Gastroesophageal sphincter (tissue), 4 donors: ENCODE data around the gene COPZ2. TPM values are rescaled to one million over a fixed set of nuclear protein-coding genes. Genes with fewer than 3 reads are reported as not detected.

Experiments used
- ATAC-seq: fragments of 150-250 bp; one replicate; pipeline ENCODE4 v1.9.1; 2016; ENCODE audit warnings: mild to moderate bottlenecking, moderate library complexity
- H3K27ac ChIP-seq, 4 donors: fragments of 200-600 bp; sonication (generic) in 3 of 4; 1 replicate in 3 of 4; 2 replicates in 1 of 4; pipeline ENCODE4 v1.5.1; 2016 to 2019
- H3K27me3 ChIP-seq: fragments of 200-600 bp; sonication (generic); one replicate; pipeline ENCODE4 v1.5.1; 2019
- H3K36me3 ChIP-seq, 2 donors: fragments of 200-600 bp; sonication (generic); one replicate each; pipeline ENCODE4 v1.5.1; 2019; ENCODE audit warnings: control low read depth in 1 of 2
- H3K4me1 ChIP-seq, 3 donors: fragments of 200-600 bp; sonication (generic); 1 replicate in 2 of 3; 2 replicates in 1 of 3; pipeline ENCODE4 v1.5.1; 2016 to 2019; ENCODE audit warnings: control low read depth in 2 of 3
- H3K4me3 ChIP-seq, 2 donors: fragments of 200-600 bp; sonication (generic); one replicate each; pipeline ENCODE4 v1.5.1; 2019; ENCODE audit warnings: mild to moderate bottlenecking in 1 of 2, moderate library complexity in 1 of 2
- H3K9me3 ChIP-seq, 3 donors: fragments of 200-600 bp; sonication (generic); one replicate each; pipeline ENCODE4 v1.5.1; 2017 to 2019; ENCODE audit warnings: control low read depth in 2 of 3
- EP300 ChIP-seq: sonication (generic); formaldehyde crosslinking; IDR thresholded peaks from one replicate; pipeline ENCODE4 v1.6.1; 2017; ENCODE audit warnings: antibody characterized with exemption, mild to moderate bottlenecking
- POLR2A ChIP-seq, 2 donors: fragments of 450-650 bp; IDR thresholded peaks; one replicate each; pipeline ENCODE4 v1.6.1; 2017; ENCODE audit warnings: antibody characterized with exemption in 2 of 2, mild to moderate bottlenecking in 2 of 2, moderate library complexity in 1 of 2
- POLR2AphosphoS5 ChIP-seq: sonication (generic); formaldehyde crosslinking; IDR thresholded peaks from one replicate; pipeline ENCODE4 v1.6.1; 2017; ENCODE audit warnings: antibody characterized with exemption
- WGBS, 2 donors: methylation state at CpG; one replicate each; pipeline ENCODE4 v1.1.5; 2018; ENCODE audit warnings: low coverage in 1 of 2; 5-methylcytosine and 5-hydroxymethylcytosine counted together
- total RNA-seq, 4 donors: library from RNA; depleted of rRNA; stranded (reverse); fragments of >200 nt; gene quantifications; one replicate each; pipeline ENCODE4 v1.1.0, GENCODE V29; 2016
- TF ChIP-seq, protein P1 (sequence below), 4 experiments: fragments of 200-600 bp in 2 of 4; fragments of 450-650 bp in 2 of 4; sonication (generic) in 1 of 4; IDR thresholded peaks; one replicate each; pipeline ENCODE4 v1.5.1; 2017 to 2019; ENCODE audit warnings: antibody characterized with exemption in 4 of 4, mild to moderate bottlenecking in 2 of 4, moderate library complexity in 2 of 4

Gene COPZ2
- total RNA-seq, 4 donors from 2014 or later, result 40.6 to 75.5 (median 49.4) TPM

DNA sequence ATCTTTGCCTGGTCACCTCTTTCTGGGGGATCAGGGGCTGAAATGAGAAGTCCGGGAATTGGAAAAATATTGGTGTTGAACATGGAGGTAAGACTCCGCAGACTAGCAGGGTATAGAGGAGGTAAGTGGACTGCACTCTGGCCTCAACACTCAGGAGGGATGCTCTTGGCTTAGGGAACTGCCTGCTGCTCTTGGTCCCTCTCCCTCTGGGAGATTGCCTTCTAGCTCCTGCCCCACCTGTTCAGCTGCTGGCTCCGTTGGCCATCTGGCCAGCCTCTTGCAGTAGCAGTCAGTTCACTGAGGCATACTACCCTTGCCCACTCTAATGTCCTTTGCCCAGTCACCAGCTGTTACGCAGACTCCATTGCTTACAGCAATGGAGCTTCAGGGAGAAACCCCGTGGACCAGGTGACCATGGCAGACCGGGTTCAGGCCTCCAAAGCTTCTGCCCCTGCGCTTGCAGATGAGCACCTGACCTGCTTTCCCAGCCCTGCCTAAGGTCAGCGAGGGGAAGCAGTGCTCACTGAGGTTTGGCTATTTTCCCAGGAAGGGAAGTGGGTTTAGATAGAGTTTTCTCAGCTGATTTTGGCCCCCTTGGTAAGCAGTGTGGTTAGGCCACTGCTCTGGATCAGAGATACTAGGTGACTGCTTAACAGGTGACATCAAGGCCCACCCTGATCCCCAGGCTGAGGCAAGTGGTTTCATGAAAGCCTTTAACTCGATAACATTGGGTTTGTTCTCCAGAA is 54.8 kb downstream of the COPZ2 start:
- 88% methylated on average over 3 of the region's 9 CpGs for WGBS, 2 donors
- no peak for TF ChIP-seq POLR2A (IDR thresholded peaks at IDR 0.05)
- TF ChIP-seq EP300, result no peak
- TF ChIP-seq, protein P1, sequence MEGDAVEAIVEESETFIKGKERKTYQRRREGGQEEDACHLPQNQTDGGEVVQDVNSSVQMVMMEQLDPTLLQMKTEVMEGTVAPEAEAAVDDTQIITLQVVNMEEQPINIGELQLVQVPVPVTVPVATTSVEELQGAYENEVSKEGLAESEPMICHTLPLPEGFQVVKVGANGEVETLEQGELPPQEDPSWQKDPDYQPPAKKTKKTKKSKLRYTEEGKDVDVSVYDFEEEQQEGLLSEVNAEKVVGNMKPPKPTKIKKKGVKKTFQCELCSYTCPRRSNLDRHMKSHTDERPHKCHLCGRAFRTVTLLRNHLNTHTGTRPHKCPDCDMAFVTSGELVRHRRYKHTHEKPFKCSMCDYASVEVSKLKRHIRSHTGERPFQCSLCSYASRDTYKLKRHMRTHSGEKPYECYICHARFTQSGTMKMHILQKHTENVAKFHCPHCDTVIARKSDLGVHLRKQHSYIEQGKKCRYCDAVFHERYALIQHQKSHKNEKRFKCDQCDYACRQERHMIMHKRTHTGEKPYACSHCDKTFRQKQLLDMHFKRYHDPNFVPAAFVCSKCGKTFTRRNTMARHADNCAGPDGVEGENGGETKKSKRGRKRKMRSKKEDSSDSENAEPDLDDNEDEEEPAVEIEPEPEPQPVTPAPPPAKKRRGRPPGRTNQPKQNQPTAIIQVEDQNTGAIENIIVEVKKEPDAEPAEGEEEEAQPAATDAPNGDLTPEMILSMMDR (IDR thresholded peaks at IDR 0.05), result no peak
- TF ChIP-seq POLR2AphosphoS5, result no peak

DNA sequence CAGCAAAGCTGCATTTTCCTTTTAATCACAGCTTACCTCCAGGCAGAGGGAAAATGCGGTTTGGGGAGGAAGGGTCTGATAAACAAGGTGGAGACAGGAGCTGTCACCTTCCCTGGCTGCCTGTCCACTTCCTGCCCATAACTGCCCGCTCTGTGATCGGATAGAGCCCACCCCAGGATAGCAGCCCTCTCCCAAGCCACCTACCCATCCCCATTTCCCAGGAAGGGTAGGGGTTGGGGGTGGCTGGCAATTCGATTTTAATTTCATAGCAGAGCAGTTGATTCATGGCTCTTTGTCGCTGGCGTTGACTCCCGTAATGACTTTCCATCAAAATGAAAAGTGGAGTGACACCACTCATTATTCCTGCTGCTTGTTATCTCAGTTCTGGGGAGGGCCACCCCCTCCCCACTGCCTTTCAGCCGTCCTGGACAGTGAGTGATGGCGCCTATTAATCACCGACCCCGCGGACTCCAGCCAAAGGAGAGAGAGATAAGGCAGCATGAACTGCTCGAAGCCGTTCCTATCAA is 55.4 kb downstream of the COPZ2 start:
- peaks cover 0 to 67% of the 10 kb centered on the region in 2 donors for H3K36me3 ChIP-seq
- peaks cover 0 to 10% (median 3%) of the 10 kb centered on the region in 3 donors for H3K4me1 ChIP-seq
- no peak overlapping the region for H3K4me3 ChIP-seq
- no peaks in the 10 kb centered on the region for H3K9me3 ChIP-seq
- no peak for ATAC-seq
- TF ChIP-seq, protein P1 (IDR thresholded peaks at IDR 0.05), result no peak
- TF ChIP-seq POLR2AphosphoS5 (no peak), EP300 (no peak), POLR2A (IDR thresholded peaks at IDR 0.05) (no peak)
- 65 to 76% methylated on average over 4 to 13 of the region's 14 CpGs for WGBS, 2 donors
- no peak overlapping the region for H3K27ac ChIP-seq
- no peaks in the 10 kb centered on the region for H3K27me3 ChIP-seq

More for the DNA sequence above, 54.8 kb downstream of the COPZ2 start:
- H3K4me1 ChIP-seq, result peaks cover 0 to 17% (median 8%) of the 10 kb centered on the region in 3 donors
- no peaks in the 10 kb centered on the region for H3K27me3 ChIP-seq
- no peak for ATAC-seq
- H3K36me3 ChIP-seq, result peaks cover 0 to 60% of the 10 kb centered on the region in 2 donors
- H3K4me3 ChIP-seq, result no peak overlapping the region
- no peak overlapping the region for H3K27ac ChIP-seq
- H3K9me3 ChIP-seq, result no peaks in the 10 kb centered on the region

DNA sequence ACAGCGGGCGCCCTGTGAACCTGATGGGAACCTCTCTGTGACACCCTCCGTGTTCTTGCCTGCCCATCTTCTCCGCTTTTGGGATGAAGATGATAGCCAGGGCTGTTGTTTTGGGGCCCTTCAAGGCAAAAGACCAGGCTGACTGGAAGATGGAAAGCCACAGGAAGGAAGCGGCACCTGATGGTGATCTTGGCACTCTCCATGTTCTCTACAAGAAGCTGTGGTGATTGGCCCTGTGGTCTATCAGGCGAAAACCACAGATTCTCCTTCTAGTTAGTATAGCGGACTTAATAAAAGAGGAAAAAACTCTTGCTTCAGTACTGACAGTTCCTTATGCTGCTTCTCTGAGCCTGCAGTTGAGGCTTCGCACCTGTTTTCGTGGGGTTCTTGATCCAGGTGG is 56.1 kb downstream of the COPZ2 start:
- ATAC-seq, result no peak
- Histone ChIP-seq H3K4me1 (peaks cover 0 to 7% (median 0%) of the 10 kb centered on the region in 3 donors), H3K36me3 (peaks cover 0 to 74% of the 10 kb centered on the region in 2 donors), H3K27ac (no peak overlapping the region), H3K27me3 (no peaks in the 10 kb centered on the region), H3K4me3 (no peak overlapping the region), H3K9me3 (no peaks in the 10 kb centered on the region)
- WGBS, 2 donors, result 85 to 100% methylated on average over 2 to 5 of the region's 9 CpGs
- no peak for TF ChIP-seq POLR2AphosphoS5
- TF ChIP-seq, protein P1 (IDR thresholded peaks at IDR 0.05), result no peak
- TF ChIP-seq POLR2A (IDR thresholded peaks at IDR 0.05), result no peak
- TF ChIP-seq EP300, result no peak

DNA sequence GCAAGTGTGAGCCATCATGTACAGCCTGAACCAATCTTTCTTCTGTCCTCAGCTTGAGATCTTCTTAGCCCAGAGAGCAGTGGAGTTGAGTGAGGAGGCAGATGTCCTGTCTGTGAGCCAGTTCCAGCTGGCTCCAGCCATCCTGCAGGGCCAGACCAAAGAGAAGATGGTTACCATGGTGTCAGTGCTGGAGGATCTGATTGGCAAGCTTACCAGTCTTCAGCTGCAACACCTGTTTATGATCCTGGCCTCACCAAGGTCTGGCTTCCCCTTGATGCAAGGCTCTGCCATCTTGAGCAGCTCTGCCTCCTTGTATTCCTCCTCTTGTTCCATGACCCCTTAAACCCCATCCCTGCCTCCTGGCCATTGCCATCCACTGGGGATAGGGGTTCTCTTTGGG is 57.1 kb downstream of the COPZ2 start:
- peaks cover 0 to 83% of the 10 kb centered on the region in 2 donors for H3K36me3 ChIP-seq
- peaks cover 0 to 7% (median 0%) of the 10 kb centered on the region in 3 donors for H3K4me1 ChIP-seq
- no peak for ATAC-seq
- no peaks in the 10 kb centered on the region for H3K27me3 ChIP-seq
- TF ChIP-seq, protein P1 (IDR thresholded peaks at IDR 0.05), result no peak
- TF ChIP-seq POLR2AphosphoS5 (no peak), EP300 (no peak), POLR2A (IDR thresholded peaks at IDR 0.05) (no peak)
- no peak overlapping the region for H3K27ac ChIP-seq
- no peak overlapping the region for H3K4me3 ChIP-seq
- no peaks in the 10 kb centered on the region for H3K9me3 ChIP-seq

DNA sequence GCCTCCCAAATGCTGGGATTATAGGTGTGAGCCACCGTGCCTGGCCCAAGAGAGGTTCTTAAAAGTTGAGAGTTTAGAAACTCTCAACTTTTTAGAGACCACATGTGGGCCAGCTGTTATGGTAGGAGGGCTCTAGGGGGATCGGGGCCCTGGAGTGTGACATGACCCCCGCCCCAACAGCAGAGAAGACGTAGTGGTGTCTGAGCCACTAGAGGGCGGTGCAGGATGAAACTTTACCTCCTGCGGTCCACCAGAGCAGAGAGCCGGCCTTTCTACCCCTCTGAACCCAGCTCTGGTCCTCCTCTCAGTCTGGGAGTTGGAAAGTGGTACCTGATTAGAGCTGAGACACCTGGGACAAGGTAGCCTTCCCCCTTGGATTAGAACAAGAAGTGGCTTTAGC is 59.3 kb downstream of the COPZ2 start:
- TF ChIP-seq EP300, result no peak
- TF ChIP-seq, protein P1 (IDR thresholded peaks at IDR 0.05), result peak in 3 of 4 experiments; percentile 52 to 74 (median 65)
- Histone ChIP-seq H3K27ac (no peak overlapping the region), H3K9me3 (no peaks in the 10 kb centered on the region), H3K36me3 (peaks cover 0 to 100% of the 10 kb centered on the region in 2 donors), H3K4me1 (peaks cover 0 to 7% (median 0%) of the 10 kb centered on the region in 3 donors), H3K27me3 (no peaks in the 10 kb centered on the region), H3K4me3 (no peak overlapping the region)
- no peak for ATAC-seq
- 28% methylated on average over 6 of the region's 7 CpGs; no CpG with 5 or more reads in 1 of the 2 donors for WGBS, 2 donors
